Effector memory CD8-positive, alpha-beta T cell (primary cell): ENCODE measurements around the gene REEP1.

Source experiments
- ATAC-seq: fragments of 150-1000 bp; cut with Tn5 transposase; replicated peaks from 2 replicates; pipeline ENCODE4 v1.10.0; 2021; ENCODE audit warnings: mild to moderate bottlenecking, moderate library complexity
- DNase-seq, 3 experiments: peaks; one replicate each; pipeline ENCODE4 v3.0.0; 2021
- H3K27ac Mint-ChIP-seq, 2 donors: one replicate each; pipeline ENCODE4 v1.8.0; 2022; ENCODE audit warnings: mild to moderate bottlenecking in 2 of 2, mixed read lengths in 2 of 2, moderate library complexity in 2 of 2
- H3K27me3 Mint-ChIP-seq, 2 donors: one replicate each; pipeline ENCODE4 v1.8.0; 2022; ENCODE audit warnings: mixed read lengths in 2 of 2
- H3K36me3 Mint-ChIP-seq: one replicate; pipeline ENCODE4 v1.8.0; 2022; ENCODE audit warnings: mild to moderate bottlenecking, moderate library complexity, mixed read lengths; ENCODE audit not compliant: insufficient read depth
- H3K4me1 Mint-ChIP-seq, 2 donors: one replicate each; pipeline ENCODE4 v1.8.0; 2022; ENCODE audit warnings: low read depth in 2 of 2, mixed read lengths in 2 of 2
- H3K4me3 Mint-ChIP-seq, 2 donors: one replicate each; pipeline ENCODE4 v1.8.0; 2022; ENCODE audit warnings: mild to moderate bottlenecking in 2 of 2, mixed read lengths in 2 of 2, moderate library complexity in 2 of 2
- H3K9me3 Mint-ChIP-seq, 2 donors: one replicate each; pipeline ENCODE4 v1.8.0; 2022; ENCODE audit warnings: mixed read lengths in 2 of 2

The REEP1 gene

GRCh38 chr2:86295066-86295465 lies 42.4 kb downstream of the REEP1 start:
- H3K27ac Mint-ChIP-seq, result no peak overlapping the region
- no peak for DNase-seq
- ATAC-seq, result no peak
- H3K9me3 Mint-ChIP-seq, result no peaks in the 10 kb centered on the region
- no peak overlapping the region for H3K4me3 Mint-ChIP-seq
- peaks cover 49 to 76% of the 10 kb centered on the region in 2 donors for H3K27me3 Mint-ChIP-seq
- no peaks in the 10 kb centered on the region for H3K4me1 Mint-ChIP-seq
- no peaks in the 10 kb centered on the region for H3K36me3 Mint-ChIP-seq

GRCh38 chr2:86293612-86294011 lies 43.8 kb downstream of the REEP1 start:
- peaks cover 54 to 77% of the 10 kb centered on the region in 2 donors for H3K27me3 Mint-ChIP-seq
- H3K36me3 Mint-ChIP-seq, result no peaks in the 10 kb centered on the region
- H3K4me1 Mint-ChIP-seq, result no peaks in the 10 kb centered on the region
- H3K4me3 Mint-ChIP-seq, result no peak overlapping the region
- ATAC-seq (no peak), DNase-seq (no peak)
- H3K27ac Mint-ChIP-seq, result no peak overlapping the region
- H3K9me3 Mint-ChIP-seq, result no peaks in the 10 kb centered on the region

- Mint-ChIP-seq H3K9me3 (no peaks in the 10 kb centered on the region), H3K27me3 (peaks cover 55 to 77% of the 10 kb centered on the region in 2 donors), H3K4me1 (no peaks in the 10 kb centered on the region), H3K27ac (no peak overlapping the region), H3K36me3 (no peaks in the 10 kb centered on the region), H3K4me3 (no peak overlapping the region)
- DNase-seq (no peak), ATAC-seq (no peak)
Measured at GRCh38 chr2:86292571-86293515, 44.6 kb downstream of the REEP1 start.

- H3K36me3 Mint-ChIP-seq, result no peaks in the 10 kb centered on the region
- ATAC-seq (no peak), DNase-seq (no peak)
- no peak overlapping the region for H3K4me3 Mint-ChIP-seq
- peaks cover 48 to 67% of the 10 kb centered on the region in 2 donors for H3K27me3 Mint-ChIP-seq
- no peaks in the 10 kb centered on the region for H3K9me3 Mint-ChIP-seq
- no peaks in the 10 kb centered on the region for H3K4me1 Mint-ChIP-seq
- H3K27ac Mint-ChIP-seq, result no peak overlapping the region
Measured at GRCh38 chr2:86291328-86291662, 46.1 kb downstream of the REEP1 start.

- Mint-ChIP-seq H3K4me1 (no peaks in the 10 kb centered on the region), H3K4me3 (no peak overlapping the region), H3K27me3 (peaks cover 53 to 73% of the 10 kb centered on the region in 2 donors), H3K9me3 (no peaks in the 10 kb centered on the region), H3K36me3 (no peaks in the 10 kb centered on the region), H3K27ac (no peak overlapping the region)
- ATAC-seq (no peak), DNase-seq (no peak)
Measured at GRCh38 chr2:86290596-86291327, 46.7 kb downstream of the REEP1 start.

- no peak for DNase-seq
- H3K9me3 Mint-ChIP-seq, result no peaks in the 10 kb centered on the region
- H3K4me1 Mint-ChIP-seq, result no peaks in the 10 kb centered on the region
- no peak for ATAC-seq
- peaks cover 56 to 84% of the 10 kb centered on the region in 2 donors for H3K27me3 Mint-ChIP-seq
- H3K4me3 Mint-ChIP-seq, result no peak overlapping the region
- no peak overlapping the region for H3K27ac Mint-ChIP-seq
- H3K36me3 Mint-ChIP-seq, result no peaks in the 10 kb centered on the region
Measured at GRCh38 chr2:86286516-86286915, 50.9 kb downstream of the REEP1 start.

- H3K9me3 Mint-ChIP-seq, result no peaks in the 10 kb centered on the region
- H3K27me3 Mint-ChIP-seq, result peaks cover 54 to 84% of the 10 kb centered on the region in 2 donors
- no peak overlapping the region for H3K27ac Mint-ChIP-seq
- ATAC-seq (no peak), DNase-seq (no peak)
- no peaks in the 10 kb centered on the region for H3K4me1 Mint-ChIP-seq
- no peaks in the 10 kb centered on the region for H3K36me3 Mint-ChIP-seq
- no peak overlapping the region for H3K4me3 Mint-ChIP-seq
Measured at GRCh38 chr2:86285981-86286380, 51.4 kb downstream of the REEP1 start.

- Mint-ChIP-seq H3K9me3 (no peaks in the 10 kb centered on the region), H3K27ac (no peak overlapping the region), H3K4me3 (no peak overlapping the region), H3K27me3 (peaks cover 57 to 84% of the 10 kb centered on the region in 2 donors), H3K4me1 (no peaks in the 10 kb centered on the region), H3K36me3 (no peaks in the 10 kb centered on the region)
- no peak for ATAC-seq
- no peak for DNase-seq
Measured at GRCh38 chr2:86285571-86285970, 51.9 kb downstream of the REEP1 start.

- no peaks in the 10 kb centered on the region for H3K4me1 Mint-ChIP-seq
- no peaks in the 10 kb centered on the region for H3K9me3 Mint-ChIP-seq
- ATAC-seq, result no peak
- H3K27me3 Mint-ChIP-seq, result peaks cover 58 to 78% of the 10 kb centered on the region in 2 donors
- H3K4me3 Mint-ChIP-seq, result no peak overlapping the region
- no peaks in the 10 kb centered on the region for H3K36me3 Mint-ChIP-seq
- no peak overlapping the region for H3K27ac Mint-ChIP-seq
- DNase-seq, result no peak
Measured at GRCh38 chr2:86284987-86285386, 52.4 kb downstream of the REEP1 start.

GRCh38 chr2:86284401-86284841 lies 53.0 kb downstream of the REEP1 start:
- Mint-ChIP-seq H3K27me3 (peaks cover 56 to 78% of the 10 kb centered on the region in 2 donors), H3K4me1 (no peaks in the 10 kb centered on the region), H3K36me3 (no peaks in the 10 kb centered on the region), H3K27ac (no peak overlapping the region), H3K4me3 (no peak overlapping the region), H3K9me3 (no peaks in the 10 kb centered on the region)
- ATAC-seq (no peak), DNase-seq (no peak)

- Mint-ChIP-seq H3K4me1 (no peaks in the 10 kb centered on the region), H3K36me3 (peaks cover 3% of the 10 kb centered on the region), H3K9me3 (no peaks in the 10 kb centered on the region), H3K27me3 (peaks cover 47 to 78% of the 10 kb centered on the region in 2 donors), H3K4me3 (no peak overlapping the region), H3K27ac (no peak overlapping the region)
- ATAC-seq (no peak), DNase-seq (no peak)
Measured at GRCh38 chr2:86283411-86284030, 53.9 kb downstream of the REEP1 start.

GRCh38 chr2:86281066-86281700 lies 56.2 kb downstream of the REEP1 start:
- no peak for DNase-seq
- H3K9me3 Mint-ChIP-seq, result no peaks in the 10 kb centered on the region
- H3K4me3 Mint-ChIP-seq, result no peak overlapping the region

GRCh38 chr2:86280191-86280667 lies 57.2 kb downstream of the REEP1 start:
- no peaks in the 10 kb centered on the region for H3K9me3 Mint-ChIP-seq
- ATAC-seq, result no peak
- no peak overlapping the region for H3K27ac Mint-ChIP-seq
- H3K36me3 Mint-ChIP-seq, result peaks cover 3% of the 10 kb centered on the region
- peaks cover 34 to 66% of the 10 kb centered on the region in 2 donors for H3K27me3 Mint-ChIP-seq
- DNase-seq, result no peak
- H3K4me3 Mint-ChIP-seq, result no peak overlapping the region
- H3K4me1 Mint-ChIP-seq, result no peaks in the 10 kb centered on the region

More at GRCh38 chr2:86281066-86281700, 56.2 kb downstream of the REEP1 start:
- Mint-ChIP-seq H3K27me3 (peaks cover 42 to 76% of the 10 kb centered on the region in 2 donors), H3K4me1 (no peaks in the 10 kb centered on the region), H3K36me3 (peaks cover 3% of the 10 kb centered on the region), H3K27ac (no peak overlapping the region)
- ATAC-seq, result no peak
